HG03066 (cell line): ENCODE results near the gene SNX25.
"Not testable (repeated sequence)": the region's sequence is repeated elsewhere in the genome, so short reads cannot be mapped to it uniquely, and the experiment has no call there.

Experiments used
- ATAC-seq: cut with Tn5 transposase; IDR thresholded peaks from one replicate; pipeline ENCODE4 v1.9.1; 2021; ENCODE audit warnings: low read depth; ENCODE audit not compliant: unreplicated experiment

The SNX25 gene

GRCh38 chr4:185209031-185209851 lies at the start of gene SNX25:
TSS of gene SNX25 (plus strand) at chr4:185209598. CDS start at chr4:185209827, 229 bp downstream.
- ATAC-seq: peak; percentile 66

- peak; percentile 95 for ATAC-seq
Observed at GRCh38 chr4:185165605-185166063, 43.8 kb upstream of the SNX25 start.

DNA sequence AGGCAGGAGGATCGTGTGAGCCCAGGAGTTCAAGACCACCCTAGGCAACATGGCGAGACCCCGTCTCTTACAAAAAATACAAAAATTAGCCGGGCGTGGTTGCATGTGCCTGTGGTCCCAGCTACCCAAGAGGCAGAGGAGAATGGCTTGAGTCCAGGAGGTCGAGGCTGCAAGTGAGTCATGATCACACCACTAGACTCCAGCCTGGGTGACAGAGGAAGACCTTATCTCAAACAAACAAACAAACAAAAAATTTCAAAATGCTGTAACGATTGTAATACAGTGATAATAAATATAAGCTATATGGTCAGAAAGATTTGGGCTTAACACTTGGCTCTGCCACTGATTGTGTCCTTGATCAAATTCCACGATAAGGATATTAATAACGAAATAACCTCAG lies 42.2 kb upstream of the SNX25 start:
- ATAC-seq: no peak

DNA sequence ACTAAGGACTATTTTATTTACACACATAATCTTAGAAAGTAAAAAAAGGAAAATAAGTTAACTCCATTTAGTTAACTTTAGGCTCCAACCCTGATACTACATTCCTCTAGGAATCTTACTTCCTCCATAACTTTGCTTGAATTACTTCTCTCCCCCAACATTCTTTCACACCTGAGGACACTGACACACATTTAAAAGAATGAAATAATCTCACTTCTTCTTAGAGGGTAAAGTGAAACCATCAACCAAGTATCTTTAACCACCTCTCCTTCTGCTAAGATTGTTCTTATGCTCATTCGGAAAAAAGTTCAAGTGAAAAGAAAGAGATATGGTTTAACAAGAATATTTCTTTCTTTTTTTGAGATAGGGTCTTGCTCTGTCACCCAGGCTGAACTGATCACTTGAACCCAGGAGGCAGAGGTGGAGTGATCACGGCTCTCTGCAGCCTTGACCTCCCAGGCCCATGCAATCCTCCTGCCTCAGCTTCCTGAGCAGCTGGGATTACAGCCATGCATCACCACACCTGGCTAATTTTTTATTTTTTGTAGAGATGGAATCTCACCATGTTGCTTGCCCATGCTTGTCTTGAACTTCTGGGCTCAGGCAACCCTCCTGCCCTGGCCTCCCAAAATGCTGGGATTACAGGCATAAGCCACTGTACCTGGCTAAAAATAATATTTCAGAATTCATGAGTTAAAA lies 37.9 kb upstream of the SNX25 start:
- peak; percentile 94 for ATAC-seq

- no peak for ATAC-seq
Observed at GRCh38 chr4:185179488-185179887, 29.9 kb upstream of the SNX25 start.

DNA sequence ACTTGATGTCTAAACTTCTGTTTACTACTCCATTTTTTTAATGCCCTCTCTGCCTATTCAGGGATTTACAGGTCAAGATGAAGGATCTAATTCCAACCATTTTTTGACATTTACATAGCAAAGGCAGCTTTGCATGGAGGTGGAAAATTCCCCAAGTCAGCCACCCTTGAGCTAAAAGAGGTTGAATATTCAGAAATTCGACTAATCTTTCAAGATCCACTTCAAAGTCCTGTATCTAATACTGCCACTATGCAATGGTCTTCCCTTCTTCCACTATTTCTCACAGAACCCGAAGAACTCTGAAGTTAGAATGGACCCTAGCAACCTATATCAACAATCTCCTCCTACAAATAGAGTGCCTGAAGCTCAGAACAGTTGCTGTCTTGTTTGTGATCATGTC lies 27.2 kb upstream of the SNX25 start:
- ATAC-seq: no peak

DNA sequence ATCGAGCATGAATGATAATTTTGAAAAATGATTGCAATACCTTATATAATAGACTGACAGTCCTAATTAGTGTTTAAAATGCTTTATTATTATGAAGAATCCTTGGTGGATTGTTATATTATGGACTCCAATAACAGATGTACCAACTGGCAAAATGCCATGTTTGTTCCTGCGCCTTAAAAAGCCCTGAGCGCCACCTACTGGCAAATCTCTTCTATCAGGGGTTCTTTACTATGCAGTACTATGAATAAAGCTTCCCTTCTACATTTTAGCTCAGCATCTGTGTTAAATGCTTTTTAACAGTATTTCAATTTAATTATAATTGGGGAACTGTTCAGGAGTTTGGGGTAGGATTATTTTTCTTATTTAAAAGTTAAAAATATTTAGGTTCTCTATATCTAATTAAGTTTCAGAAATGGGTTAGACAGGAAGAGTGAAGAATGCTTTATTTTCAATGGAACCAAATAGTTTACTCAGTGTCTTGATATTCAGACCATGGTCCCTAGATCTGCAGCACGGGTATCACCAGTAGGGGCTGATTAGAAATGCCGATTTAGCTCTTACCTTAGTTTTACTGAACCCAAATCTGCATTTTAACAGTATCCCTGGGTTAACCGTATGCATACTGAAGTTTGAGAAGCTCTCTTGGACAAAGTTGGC lies 25.6 kb upstream of the SNX25 start:
- peak; percentile 57 for ATAC-seq

- no peak for ATAC-seq
Observed at GRCh38 chr4:185186769-185187168, 22.6 kb upstream of the SNX25 start.

DNA sequence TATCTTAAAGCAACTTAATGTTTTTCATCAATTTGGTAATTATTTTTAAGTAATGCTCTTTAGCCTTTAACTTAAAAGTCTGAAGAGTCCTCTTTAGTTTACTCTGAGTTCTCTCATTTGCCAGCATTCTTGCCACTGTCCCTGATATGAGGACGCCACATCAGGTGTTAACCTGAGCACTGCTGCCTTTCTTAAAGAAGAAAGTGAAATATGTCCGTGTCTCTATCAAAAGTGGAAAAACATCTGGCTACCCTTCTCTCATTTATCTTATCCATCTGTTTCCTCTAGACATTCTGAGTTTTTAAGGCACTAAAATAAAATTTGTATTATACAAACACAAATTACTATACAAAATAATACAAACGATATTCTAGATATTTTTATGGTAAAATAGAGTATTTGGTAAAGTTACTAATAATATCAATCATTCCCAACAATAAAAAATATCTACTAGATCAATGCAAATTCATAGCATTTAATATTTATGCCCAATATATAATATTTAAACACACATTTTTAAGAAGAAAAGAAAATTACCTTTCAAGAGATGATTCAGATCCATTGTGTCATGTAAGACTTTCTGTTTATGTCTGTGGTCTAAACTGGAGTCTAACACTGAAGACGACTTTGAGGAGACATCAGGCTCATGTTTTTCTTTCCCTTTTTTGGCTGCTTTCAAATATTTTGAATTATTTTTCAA lies 19.6 kb upstream of the SNX25 start:
- no peak for ATAC-seq

- ATAC-seq: no peak
Observed at GRCh38 chr4:185190306-185190856, 19.0 kb upstream of the SNX25 start.

GRCh38 chr4:185192059-185192458 lies 17.3 kb upstream of the SNX25 start:
- ATAC-seq: peak; percentile 96

GRCh38 chr4:185194924-185195888 lies 14.2 kb upstream of the SNX25 start:
- no peak for ATAC-seq

GRCh38 chr4:185196437-185196836 lies 13.0 kb upstream of the SNX25 start:
- ATAC-seq: no peak

DNA sequence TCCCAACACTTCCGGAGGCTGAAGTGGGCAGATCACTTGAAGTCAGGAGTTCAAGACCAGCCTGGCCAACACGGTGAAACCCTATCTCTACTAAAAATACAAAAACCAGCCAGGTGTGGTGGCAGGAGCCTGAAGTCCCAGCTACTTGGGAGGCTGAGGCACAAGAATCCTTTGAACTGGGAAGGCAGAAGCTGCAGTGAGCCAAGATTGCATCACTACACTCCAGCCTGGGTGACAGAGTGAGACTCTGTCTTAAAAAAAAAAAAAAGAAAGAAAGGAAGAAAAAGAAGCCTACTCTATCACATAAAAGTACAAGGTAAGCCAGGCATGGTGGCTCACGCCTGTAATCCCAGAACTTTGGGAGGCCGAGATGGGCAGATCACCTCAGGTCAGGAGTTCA lies 11.2 kb upstream of the SNX25 start:
- ATAC-seq: not testable (repeated sequence)

GRCh38 chr4:185201977-185202962 lies 7.1 kb upstream of the SNX25 start:
- no peak for ATAC-seq

DNA sequence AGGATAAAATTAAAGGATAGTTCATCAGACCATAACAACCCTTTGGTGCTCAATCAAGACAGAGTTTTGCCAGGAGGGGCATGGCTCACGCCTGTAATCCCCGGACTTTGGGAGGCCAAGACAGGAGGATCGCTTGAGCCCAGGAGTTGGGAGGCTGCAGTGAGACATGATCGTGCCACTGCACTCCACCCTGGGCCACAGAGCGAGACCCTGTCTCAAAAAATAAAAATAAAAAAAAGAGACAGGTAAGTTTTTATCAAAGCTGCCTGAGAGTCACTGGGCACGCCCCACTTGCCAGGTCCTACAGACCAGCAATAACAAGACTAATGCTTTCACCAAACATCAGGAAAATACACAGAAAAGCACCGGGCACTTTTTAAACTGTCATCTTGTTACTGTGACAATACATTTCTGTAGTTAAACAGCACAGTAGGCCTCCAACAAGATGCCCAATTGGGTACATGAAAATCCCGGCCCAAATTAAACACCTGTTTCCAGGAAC lies 6.4 kb upstream of the SNX25 start:
- peak; percentile 0 for ATAC-seq

DNA sequence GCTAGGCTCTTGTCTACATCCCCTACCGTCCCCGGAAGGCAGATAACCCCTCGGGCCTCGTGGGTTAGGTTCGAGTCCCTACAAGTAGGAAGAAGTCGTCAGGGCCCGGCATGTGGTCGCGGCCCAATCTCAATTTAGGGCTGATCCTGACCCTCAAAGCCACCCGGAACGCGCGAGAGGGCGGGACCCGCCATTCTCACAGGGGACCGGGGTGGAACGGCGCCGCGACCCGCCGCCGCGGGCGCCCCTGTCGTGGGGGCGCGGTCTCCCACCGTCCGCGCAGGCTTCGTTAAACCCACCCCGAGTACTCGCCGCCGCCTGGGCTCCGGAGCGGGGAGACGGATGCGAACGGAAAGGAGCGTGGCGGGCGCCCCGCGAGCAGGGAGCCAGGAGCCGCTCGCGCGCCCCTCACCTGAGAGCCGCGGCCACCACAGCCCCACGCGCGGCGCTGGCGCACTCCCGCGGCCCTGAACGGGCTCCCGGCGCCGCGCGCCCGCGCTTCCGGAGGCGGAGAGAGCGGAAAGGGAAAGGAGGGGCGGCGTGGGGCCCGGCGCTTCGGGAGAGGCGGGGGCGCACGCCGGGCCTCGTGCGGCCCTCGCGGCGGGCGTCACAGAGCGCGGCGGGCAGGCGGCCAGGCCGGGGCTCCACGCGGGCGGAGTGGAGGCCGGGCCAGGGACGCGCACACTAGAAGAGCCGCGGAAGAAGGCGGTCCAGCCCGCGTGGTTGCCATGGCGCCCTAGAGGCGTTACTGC lies 5.7 kb upstream of the SNX25 start, which contains the start of gene CFAP97:
Gene CFAP97, minus strand, starts transcription at position 515 of the 752 bp plus-strand sequence. CDS start 12,804 bp downstream, outside the sequence.
- peak; percentile 70 for ATAC-seq
